ENCODE measurements around the gene P2RY6. TPM values are rescaled to one million over a fixed set of nuclear protein-coding genes. Genes with fewer than 3 reads are reported as not detected.

P2RY6 gene
- total RNA-seq, 1 experiment from 2014 or later: not detected

DNA sequence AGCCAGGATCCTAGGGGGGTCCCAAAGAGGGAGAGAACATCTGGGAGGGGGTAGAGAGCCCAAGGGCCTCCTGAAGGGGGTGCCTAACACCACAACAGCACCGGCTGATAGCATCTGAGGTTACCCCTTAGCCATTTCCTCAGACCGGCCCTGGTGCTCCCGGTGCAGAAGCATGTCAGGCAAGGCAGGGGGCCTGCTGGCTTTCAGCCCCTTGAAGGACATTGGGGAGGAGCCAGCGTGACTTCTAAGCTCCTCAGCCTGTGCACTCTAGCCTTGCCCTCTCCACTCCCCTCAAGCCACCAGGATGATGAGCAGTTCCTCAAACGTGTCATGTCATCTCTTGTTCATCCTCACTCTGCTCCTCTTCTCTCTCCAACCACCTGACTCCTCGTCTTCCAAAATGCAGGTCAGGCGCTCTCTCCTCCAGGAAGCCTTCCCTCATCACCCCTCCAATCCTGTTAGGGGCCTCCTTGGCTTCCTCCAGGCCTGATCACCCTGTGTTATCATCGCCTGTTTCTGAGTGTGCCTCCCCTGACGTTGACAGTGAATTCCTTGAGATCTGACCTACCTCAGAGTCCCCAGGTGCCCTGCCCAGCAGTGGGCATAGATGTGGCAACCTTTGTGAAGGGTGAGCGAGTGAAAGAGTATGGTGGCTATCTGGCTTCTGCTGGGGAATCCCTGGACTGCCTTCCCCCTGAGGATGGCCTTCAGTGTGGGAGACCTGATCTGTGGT, 48.0 kb upstream of the P2RY6 start:
- H3T11ph ChIP-seq (ENCODE audit: low read length): no peak overlapping the region
- H4K8ac ChIP-seq (replicated peaks; ENCODE audit: insufficient read length, low read depth, low read length): no peak overlapping the region
- H3K4ac ChIP-seq (ENCODE audit: low read depth, low read length): no peak overlapping the region
- H3K23me2 ChIP-seq (ENCODE audit: insufficient read length, low read depth, low read length, poor library complexity, severe bottlenecking): peaks cover 3% of the 10 kb centered on the region
- no peak overlapping the region; a peak in 1 of 7 replicates for H3K27ac Mint-ChIP-seq
- peaks cover 13% of the 10 kb centered on the region; the same call in 1 of the 2 replicates for H3K4me1 ChIP-seq (ENCODE audit: insufficient read depth, low read length)
- no peak overlapping the region for H3K23ac ChIP-seq (ENCODE audit: insufficient read length, low read depth, low read length)
- no peaks in the 10 kb centered on the region for H4K20me1 ChIP-seq (ENCODE audit: control insufficient read depth, insufficient read depth, insufficient read length)
- no peak overlapping the region for H3K4me2 ChIP-seq (ENCODE audit: insufficient read depth, insufficient read length, low read length)
- H3K9ac ChIP-seq (ENCODE audit: extremely low read depth, insufficient read length, low read length): no peak overlapping the region
- no peaks in the 10 kb centered on the region for H3K79me1 ChIP-seq (ENCODE audit: insufficient read depth, low read depth, low read length, poor library complexity, severe bottlenecking)
- peak; percentile 23 for DNase-seq
- no peak overlapping the region for H2AFZ ChIP-seq (ENCODE audit: low read length)
- no peak overlapping the region for H2BK12ac ChIP-seq (ENCODE audit: insufficient read length, low read depth, low read length)
- H3K36me3 Mint-ChIP-seq (ENCODE audit: insufficient read depth in 1 of 3, low read depth in 3 of 3): no peaks in the 10 kb centered on the region
- H3K9me3 ChIP-seq (ENCODE audit: control insufficient read depth, low read depth, low read length): no peaks in the 10 kb centered on the region
- H3K27ac ChIP-seq (ENCODE audit: insufficient read length, low read depth, low read length): no peak overlapping the region
- H4K5ac ChIP-seq (ENCODE audit: insufficient read length, low read depth, low read length): no peak overlapping the region
- H3K56ac ChIP-seq (ENCODE audit: insufficient read length, low read depth, low read length): no peak overlapping the region
- H2BK120ac ChIP-seq (ENCODE audit: low read depth, low read length, poor library complexity, severe bottlenecking): no peak overlapping the region
- no peak overlapping the region for H2BK20ac ChIP-seq (ENCODE audit: low read depth, low read length, poor library complexity, severe bottlenecking)
- H3K27me3 ChIP-seq (ENCODE audit: insufficient read depth, low read length): peaks cover 3% of the 10 kb centered on the region; the same call in 1 of the 2 replicates
- H2BK5ac ChIP-seq (ENCODE audit: insufficient read length, low read length): no peak overlapping the region
- WGBS (ENCODE audit: extremely low coverage, insufficient read length, low lambda C conversion rate): no CpG with 5 or more reads among the region's 10 CpGs
- no peaks in the 10 kb centered on the region for H3K9me3 Mint-ChIP-seq
- H3K79me2 ChIP-seq (ENCODE audit: insufficient read depth, low read length): no peaks in the 10 kb centered on the region
- H2BK15ac ChIP-seq (ENCODE audit: low read depth, low read length): no peak overlapping the region
- peaks cover 42% of the 10 kb centered on the region for H3K27me3 Mint-ChIP-seq (ENCODE audit: low read depth)
- H3K18ac ChIP-seq (ENCODE audit: insufficient read length, low read depth, low read length): no peak overlapping the region
- no peak for TF ChIP-seq CTCF (conservative IDR thresholded peaks at IDR 0.05)
- H3K14ac ChIP-seq (ENCODE audit: insufficient read depth, low read length): no peak overlapping the region
- no peak overlapping the region for H2AK5ac ChIP-seq (ENCODE audit: insufficient read length, low read length)
- H3K4me1 Mint-ChIP-seq: peaks cover 20 to 21% of the 10 kb centered on the region in 2 experiments
- H4K91ac ChIP-seq (ENCODE audit: insufficient read length, low read depth, low read length): no peak overlapping the region
- no peak overlapping the region for H3K4me3 Mint-ChIP-seq

All from H9 (cell line).